HCT116 (cell line): ENCODE measurements around the gene USP7. TPM values are rescaled to one million over a fixed set of nuclear protein-coding genes. Genes with fewer than 3 reads are reported as not detected.

Experiments
- ATAC-seq: fragments of 200-7000 bp; cut with Tn5 transposase; 2 replicates; pipeline ENCODE4 v1.9.1; 2020; ENCODE audit warnings: mild to moderate bottlenecking, moderate library complexity
- BruUV-seq: library from RNA; stranded (reverse); fragments of 400-500 nt; replicated peaks from 2 replicates; lab custom pipeline; 2021; lab: Mats Ljungman, UMichigan
- CTCF ChIA-PET: fragments of 300-600 bp; sonication (Branson Sonifier 250); formaldehyde crosslinking; loops from one replicate; lab custom pipeline; 2021; ENCODE audit warnings: antibody characterized with exemption; lab: Charles Lee
- POLR2A ChIA-PET: fragments of 300-600, 350-600 bp; sonication (Branson Sonifier 250); formaldehyde crosslinking; loops from one replicate; lab custom pipeline; 2021; ENCODE audit warnings: antibody characterized with exemption; lab: Charles Lee
- RAD21 ChIA-PET, 2 experiments: fragments of 300-600 bp; sonication (Branson Sonifier 250); formaldehyde crosslinking; loops; one replicate each; lab custom pipeline; 2023; ENCODE audit warnings: low total read pairs in 2 of 2; ENCODE audit not compliant: uncharacterized antibody in 2 of 2, unreplicated experiment in 2 of 2, low non-redundant PET in 1 of 2; lab: Charles Lee
- DNase-seq: peaks from one replicate; pipeline ENCODE4 v3.0.0-alpha.2; 2010; ENCODE audit warnings: low read depth, low spot score
- H2AFZ ChIP-seq: fragments of 200-600 bp; shearing (Covaris generic), sonication (generic); 2 replicates; pipeline ENCODE4 v1.6.1; 2017; ENCODE audit warnings: low read depth, mixed run types, mixed read lengths, antibody characterized with exemption, low read length; ENCODE audit not compliant: poor library complexity, severe bottlenecking
- H3K27ac ChIP-seq: 2 replicates; pipeline ENCODE4 v1.5.1; 2012; ENCODE audit warnings: low read depth, low read length
- H3K27me3 ChIP-seq: fragments of 200-600 bp; sonication (generic); 2 replicates; pipeline ENCODE4 v1.6.1; 2016; ENCODE audit warnings: mixed run types, low read length, mixed read lengths; ENCODE audit not compliant: insufficient read depth
- H3K36me3 ChIP-seq, 2 experiments: fragments of 200-500 bp in 1 of 2; fragments of 200-600 bp in 1 of 2; sonication (Bioruptor generic) in 1 of 2; sonication (generic) in 1 of 2; 2 replicates each; pipeline versions ENCODE4 v1.5.1 to v1.6.1; 2014 to 2016; ENCODE audit warnings: low read length in 2 of 2, inconsistent platforms in 1 of 2, mixed read lengths in 1 of 2, mixed run types in 1 of 2; ENCODE audit not compliant: insufficient read depth in 2 of 2, control insufficient read depth in 1 of 2
- H3K4me1 ChIP-seq, 2 experiments: fragments of 200-600 bp in 1 of 2; sonication (generic) in 1 of 2; 2 replicates each; pipeline versions ENCODE4 v1.5.1 to v1.6.1; 2012 to 2017; ENCODE audit warnings: low read length in 2 of 2, inconsistent platforms in 1 of 2, mild to moderate bottlenecking in 1 of 2, mixed read lengths in 1 of 2, mixed run types in 1 of 2, moderate library complexity in 1 of 2; ENCODE audit not compliant: insufficient read depth in 2 of 2, control insufficient read depth in 1 of 2
- H3K4me2 ChIP-seq: fragments of 200-600 bp; sonication (generic); 2 replicates; pipeline ENCODE4 v1.6.1; 2017; ENCODE audit warnings: mixed run types, low read length, mixed read lengths
- H3K4me3 ChIP-seq, 2 experiments: fragments of 200-600 bp in 1 of 2; sonication (generic) in 1 of 2; replicated peaks in 1 of 2; 2 replicates each; pipeline ENCODE4 v1.5.1; 2011 to 2016; ENCODE audit warnings: low read length in 2 of 2, control low read depth in 1 of 2, low read depth in 1 of 2, mild to moderate bottlenecking in 1 of 2, mixed read lengths in 1 of 2, mixed run types in 1 of 2
- H3K79me2 ChIP-seq: fragments of 200-600 bp; sonication (generic); 2 replicates; pipeline ENCODE4 v1.6.1; 2017; ENCODE audit warnings: mild to moderate bottlenecking, mixed run types, low read length, moderate library complexity, mixed read lengths; ENCODE audit not compliant: insufficient read depth
- H3K9ac ChIP-seq: fragments of 200-600 bp; sonication (generic); 2 replicates; pipeline ENCODE4 v1.6.1; 2016; ENCODE audit warnings: low read length, mixed read lengths
- H3K9me2 ChIP-seq: fragments of 200-600 bp; sonication (generic), shearing (Covaris generic); 2 replicates; pipeline ENCODE4 v1.6.1; 2017; ENCODE audit warnings: mixed run types, mild to moderate bottlenecking, moderate library complexity; ENCODE audit not compliant: insufficient read depth
- H3K9me3 ChIP-seq, 2 experiments: fragments of 200-500 bp in 1 of 2; fragments of 200-600 bp in 1 of 2; sonication (Bioruptor generic) in 1 of 2; sonication (generic) in 1 of 2; 2 replicates each; pipeline ENCODE4 v1.6.1; 2014 to 2017; ENCODE audit warnings: low read length in 2 of 2, mixed read lengths in 2 of 2, inconsistent platforms in 1 of 2, low read depth in 1 of 2, mild to moderate bottlenecking in 1 of 2, mixed run types in 1 of 2, moderate library complexity in 1 of 2; ENCODE audit not compliant: control insufficient read depth in 1 of 2, insufficient read depth in 1 of 2
- H4K20me1 ChIP-seq: fragments of 200-600 bp; sonication (generic), shearing (Covaris generic); 2 replicates; pipeline ENCODE4 v1.6.1; 2017; ENCODE audit warnings: mixed run types, mild to moderate bottlenecking, moderate library complexity; ENCODE audit not compliant: insufficient read depth
- CEBPB ChIP-seq: IDR thresholded peaks from 2 replicates; pipeline ENCODE4 v1.6.1; 2012; ENCODE audit warnings: low read depth
- ELF1 ChIP-seq: IDR thresholded peaks from 2 replicates; pipeline ENCODE4 v1.6.1; 2012; ENCODE audit warnings: low read depth, borderline replicate concordance
- EZH2 ChIP-seq: fragments of 200-600 bp; sonication (generic); IDR thresholded peaks from 2 replicates; pipeline ENCODE4 v1.6.1; 2017; ENCODE audit warnings: antibody characterized with exemption, mixed run types
- EZH2phosphoT487 ChIP-seq: fragments of 200-600 bp; IDR thresholded peaks from 2 replicates; pipeline ENCODE4 v1.6.1; 2018; ENCODE audit warnings: antibody characterized with exemption, borderline replicate concordance
- JUND ChIP-seq: IDR thresholded peaks from 2 replicates; pipeline ENCODE4 v1.6.1; 2012
- POLR2A ChIP-seq: IDR thresholded peaks from 2 replicates; pipeline ENCODE4 v1.7.0; 2011; ENCODE audit warnings: borderline replicate concordance; ENCODE audit not compliant: insufficient read depth, insufficient read length; ENCODE audit errors: extremely low read depth
- POLR2AphosphoS5 ChIP-seq: IDR thresholded peaks from 2 replicates; pipeline ENCODE4 v1.6.1; 2011; ENCODE audit warnings: mild to moderate bottlenecking, low read depth, low read length, moderate library complexity
- RAD21 ChIP-seq: IDR thresholded peaks from 2 replicates; pipeline ENCODE4 v1.6.1; 2012; ENCODE audit warnings: low read depth, mild to moderate bottlenecking
- SIN3A ChIP-seq: IDR thresholded peaks from 2 replicates; pipeline ENCODE4 v1.6.1; 2012; ENCODE audit warnings: low read depth
- SRF ChIP-seq: IDR thresholded peaks from 2 replicates; pipeline ENCODE4 v1.6.1; 2012; ENCODE audit warnings: low read depth
- TCF7L2 ChIP-seq: IDR thresholded peaks from 2 replicates; pipeline ENCODE4 v1.7.0; 2011; ENCODE audit warnings: borderline replicate concordance, inconsistent platforms; ENCODE audit not compliant: insufficient read depth, insufficient read length; ENCODE audit errors: extremely low read depth
- YY1 ChIP-seq: IDR thresholded peaks from 2 replicates; pipeline ENCODE4 v1.6.1; 2011; ENCODE audit warnings: low read length, low read depth, moderate library complexity, mild to moderate bottlenecking; ENCODE audit not compliant: insufficient replicate concordance; ENCODE audit errors: extremely low read depth
- ZFX ChIP-seq: fragments of 450-650 bp; IDR thresholded peaks from 2 replicates; pipeline ENCODE4 v1.6.1; 2017
- intact Hi-C: fragments of 100-400 bp; cut with micrococcal nuclease; formaldehyde crosslinking; loops from 2 replicates; pipeline ENCODE4 v1.10.0; 2022
- total RNA-seq: library from RNA; stranded (reverse); gene quantifications from one replicate; pipeline ENCODE4 v1.2.1, GENCODE V29; 2021; ENCODE audit not compliant: unreplicated experiment
- TF ChIP-seq, protein P1 (sequence below): IDR thresholded peaks from 2 replicates; pipeline ENCODE4 v1.6.1; 2012
- TF ChIP-seq, protein P2 (sequence below): IDR thresholded peaks from 2 replicates; pipeline ENCODE4 v1.6.1; 2012
- TF ChIP-seq, protein P3 (sequence below), 3 experiments: fragments of 200-600 bp in 1 of 3; sonication (generic) in 1 of 3; IDR thresholded peaks in 2 of 3; conservative IDR thresholded peaks in 1 of 3; 2 replicates each; pipeline ENCODE4 v1.5.1; 2012 to 2017; ENCODE audit warnings: low read depth in 2 of 3, low read length in 2 of 3, antibody characterized with exemption in 1 of 3, borderline replicate concordance in 1 of 3, control low read depth in 1 of 3, mild to moderate bottlenecking in 1 of 3, mixed read lengths in 1 of 3, mixed run types in 1 of 3, moderate library complexity in 1 of 3; ENCODE audit not compliant: insufficient read depth in 1 of 3

The USP7 gene
- total RNA-seq, 1 experiment from 2014 or later: 154 TPM

DNA sequence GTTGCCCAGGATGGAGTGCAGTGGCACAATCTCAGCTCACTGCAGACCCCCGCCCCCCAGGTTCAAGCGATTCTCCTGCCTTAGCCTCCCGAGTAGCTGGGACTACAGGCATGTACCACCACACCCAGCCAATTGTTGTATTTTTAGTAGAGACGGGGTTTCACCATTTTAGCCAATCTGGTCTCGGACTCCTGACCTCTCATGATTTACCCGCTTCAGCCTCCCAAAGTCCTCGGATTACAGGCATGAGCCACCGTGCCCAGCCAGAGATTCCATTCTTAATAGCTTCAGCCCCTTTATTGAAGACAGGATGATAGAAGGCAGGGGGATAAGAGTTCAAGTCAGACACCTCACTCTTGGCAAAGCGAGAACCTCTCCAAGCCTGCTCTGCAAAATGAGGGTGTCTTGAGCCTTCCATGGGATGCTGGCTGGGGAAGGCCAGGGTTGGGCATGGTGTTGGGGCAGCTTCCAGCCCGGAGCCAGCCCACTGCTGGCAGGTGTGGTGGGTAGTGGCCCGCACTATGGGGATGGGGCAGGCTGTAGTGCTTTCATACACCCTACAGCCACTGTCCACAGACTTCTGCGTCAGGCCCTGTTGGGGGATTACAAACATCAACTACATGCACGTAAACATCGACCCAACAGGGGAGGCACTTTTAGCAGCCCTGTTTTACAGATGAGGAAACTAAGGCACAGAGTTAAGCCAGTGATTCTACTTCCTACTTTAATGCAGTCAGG lies 98.4 kb downstream of the USP7 start:
- ATAC-seq: no peak
- intact Hi-C loops: no loop called here
- BruUV-seq: TSS peak; percentile 11
- H3K27me3 ChIP-seq: no peaks in the 10 kb centered on the region
- H3K4me2 ChIP-seq: no peak overlapping the region; the same call in 1 of the 2 replicates
- H4K20me1 ChIP-seq: no peaks in the 10 kb centered on the region; the same call in 1 of the 2 replicates
- RAD21 ChIA-PET: no interaction called here
- H3K79me2 ChIP-seq: peaks cover 74% of the 10 kb centered on the region
- CTCF ChIA-PET: interaction anchor here (0.8 to 1.1 kb wide), 2 partner anchors 15 to 274 kb away, joined by 3 read pairs; no protein-coding TSS in a partner anchor
- no peak overlapping the region for H2AFZ ChIP-seq
- peak overlapping the region; percentile 45; the same call in 1 of the 2 replicates for H3K27ac ChIP-seq
- H3K36me3 ChIP-seq: no peaks in the 10 kb centered on the region
- H3K9ac ChIP-seq: no peak overlapping the region
- H3K9me3 ChIP-seq: no peaks in the 10 kb centered on the region
- no peak overlapping the region for H3K4me3 ChIP-seq
- no peak for DNase-seq
- no peaks in the 10 kb centered on the region for H3K9me2 ChIP-seq
- no peak for TF ChIP-seq RAD21
- TF ChIP-seq, protein P1, sequence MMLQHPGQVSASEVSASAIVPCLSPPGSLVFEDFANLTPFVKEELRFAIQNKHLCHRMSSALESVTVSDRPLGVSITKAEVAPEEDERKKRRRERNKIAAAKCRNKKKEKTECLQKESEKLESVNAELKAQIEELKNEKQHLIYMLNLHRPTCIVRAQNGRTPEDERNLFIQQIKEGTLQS: no peak
- no peak for TF ChIP-seq YY1
- no peak for TF ChIP-seq EZH2
- TF ChIP-seq ZFX: no peak
- POLR2A ChIA-PET: interaction anchor here (0.7 kb wide), 1 partner anchor 9 kb away, joined by 3 read pairs; no protein-coding TSS in a partner anchor
- H3K4me1 ChIP-seq: peaks cover 51 to 67% of the 10 kb centered on the region in 2 experiments

GRCh38 chr16:8864480-8865110 lies 99.1 kb downstream of the USP7 start:
- no peak overlapping the region for H2AFZ ChIP-seq
- no peaks in the 10 kb centered on the region for H3K9me2 ChIP-seq
- H3K79me2 ChIP-seq: peaks cover 81% of the 10 kb centered on the region
- DNase-seq: no peak
- H3K27me3 ChIP-seq: no peaks in the 10 kb centered on the region
- POLR2A ChIA-PET: interaction anchor here (0.7 to 1.2 kb wide), 2 partner anchors 9 to 227 kb away, joined by 3 read pairs; partner anchors contain the start of gene HAPSTR1
- CTCF ChIA-PET: interaction anchor here (0.8 to 1.2 kb wide), 3 partner anchors 16 to 274 kb away, joined by 3 to 6 read pairs (median 3); no protein-coding TSS in a partner anchor
- intact Hi-C loops: no loop called here
- no TSS peak for BruUV-seq
- no peak for ATAC-seq
- no peak overlapping the region for H3K9ac ChIP-seq
- H3K36me3 ChIP-seq: no peaks in the 10 kb centered on the region
- no peak overlapping the region for H3K4me3 ChIP-seq
- H4K20me1 ChIP-seq: no peaks in the 10 kb centered on the region; the same call in 1 of the 2 replicates
- RAD21 ChIA-PET: no interaction called here
- H3K9me3 ChIP-seq: no peaks in the 10 kb centered on the region
- H3K27ac ChIP-seq: peak overlapping the region; percentile 45
- peak overlapping the region; percentile 54 for H3K4me2 ChIP-seq
- H3K4me1 ChIP-seq: peaks cover 44 to 59% of the 10 kb centered on the region in 2 experiments
- TF ChIP-seq, protein P2, sequence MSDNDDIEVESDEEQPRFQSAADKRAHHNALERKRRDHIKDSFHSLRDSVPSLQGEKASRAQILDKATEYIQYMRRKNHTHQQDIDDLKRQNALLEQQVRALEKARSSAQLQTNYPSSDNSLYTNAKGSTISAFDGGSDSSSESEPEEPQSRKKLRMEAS: no peak
- TF ChIP-seq TCF7L2: no peak
- no peak for TF ChIP-seq POLR2AphosphoS5
- TF ChIP-seq ZFX: no peak
- TF ChIP-seq JUND: no peak
- TF ChIP-seq EZH2: no peak
- TF ChIP-seq CEBPB: no peak
- TF ChIP-seq, protein P3, sequence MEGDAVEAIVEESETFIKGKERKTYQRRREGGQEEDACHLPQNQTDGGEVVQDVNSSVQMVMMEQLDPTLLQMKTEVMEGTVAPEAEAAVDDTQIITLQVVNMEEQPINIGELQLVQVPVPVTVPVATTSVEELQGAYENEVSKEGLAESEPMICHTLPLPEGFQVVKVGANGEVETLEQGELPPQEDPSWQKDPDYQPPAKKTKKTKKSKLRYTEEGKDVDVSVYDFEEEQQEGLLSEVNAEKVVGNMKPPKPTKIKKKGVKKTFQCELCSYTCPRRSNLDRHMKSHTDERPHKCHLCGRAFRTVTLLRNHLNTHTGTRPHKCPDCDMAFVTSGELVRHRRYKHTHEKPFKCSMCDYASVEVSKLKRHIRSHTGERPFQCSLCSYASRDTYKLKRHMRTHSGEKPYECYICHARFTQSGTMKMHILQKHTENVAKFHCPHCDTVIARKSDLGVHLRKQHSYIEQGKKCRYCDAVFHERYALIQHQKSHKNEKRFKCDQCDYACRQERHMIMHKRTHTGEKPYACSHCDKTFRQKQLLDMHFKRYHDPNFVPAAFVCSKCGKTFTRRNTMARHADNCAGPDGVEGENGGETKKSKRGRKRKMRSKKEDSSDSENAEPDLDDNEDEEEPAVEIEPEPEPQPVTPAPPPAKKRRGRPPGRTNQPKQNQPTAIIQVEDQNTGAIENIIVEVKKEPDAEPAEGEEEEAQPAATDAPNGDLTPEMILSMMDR (IDR thresholded peaks at IDR 0.05 in 2 of 3, conservative IDR thresholded peaks at IDR 0.05 in 1 of 3; ENCODE audit: borderline replicate concordance in 1 of 3, insufficient read depth in 1 of 3, low read depth in 2 of 3, low read length in 2 of 3): no peak
- TF ChIP-seq RAD21: no peak
- no peak for TF ChIP-seq SIN3A
- no peak for TF ChIP-seq ELF1
- TF ChIP-seq POLR2A: no peak
- TF ChIP-seq SRF: no peak
- TF ChIP-seq, protein P1: no peak
- TF ChIP-seq EZH2phosphoT487: no peak
